Measurements from ENCODE around the gene TPRG1. TPM values are rescaled to one million over a fixed set of nuclear protein-coding genes. Genes with fewer than 3 reads are reported as not detected.
A peak's percentile ranks its signal among the peaks of the same experiment; 100 is the strongest.

TPRG1 gene
- total RNA-seq, 1 experiment from 2014 or later = 1.0 TPM

DNA sequence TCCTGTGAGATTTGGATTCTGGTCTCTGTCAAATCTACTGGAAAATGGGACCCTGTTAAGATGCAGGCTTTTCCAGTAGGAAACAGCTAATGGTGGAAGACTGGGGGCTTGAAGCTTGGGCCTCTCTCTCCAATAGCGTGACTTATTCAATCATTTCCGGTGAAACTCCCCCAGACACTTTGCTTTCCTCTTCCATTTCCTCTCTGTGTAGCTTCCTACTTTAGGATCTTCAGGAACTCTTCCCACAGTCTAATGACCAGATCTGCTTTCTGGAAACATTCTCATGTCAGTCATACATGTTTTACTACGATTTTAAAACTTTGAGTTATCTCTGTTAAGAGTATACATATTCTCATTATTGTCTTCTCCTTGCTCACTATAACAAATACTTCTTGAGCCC, 28.0 kb upstream of the TPRG1 start:
- CTCF ChIA-PET = no interaction called here
- POLR2A ChIA-PET (ENCODE audit: low non-redundant PET) = interaction anchor here (0.6 kb wide), 2 partner anchors 182 to 246 kb away, joined by 3 to 4 read pairs; no protein-coding TSS in a partner anchor
- H3K36me3 ChIP-seq (ENCODE audit: insufficient read depth, low read length, poor library complexity, severe bottlenecking) = no peaks in the 10 kb centered on the region
- H3K9me3 ChIP-seq (ENCODE audit: low read depth, low read length, poor library complexity, severe bottlenecking) = no peaks in the 10 kb centered on the region
- no peaks in the 10 kb centered on the region for H3K27me3 ChIP-seq (replicated peaks; ENCODE audit: insufficient read depth, low read depth, low read length, poor library complexity)
- peaks cover 4% of the 10 kb centered on the region for H3K4me1 ChIP-seq (ENCODE audit: insufficient read depth, low read length, poor library complexity, severe bottlenecking)
- peak; percentile 38 for DNase-seq (ENCODE audit: low spot score)
- intact Hi-C loops (cut with micrococcal nuclease; ENCODE audit: unreplicated experiment) = no loop called here
- H3K4me3 ChIP-seq (ENCODE audit: low read depth, low read length, poor library complexity, severe bottlenecking) = no peak overlapping the region
- BruUV-seq (replicated peaks) = no TSS peak
- no peak overlapping the region for H3K27ac ChIP-seq (ENCODE audit: low read depth, low read length, poor library complexity, severe bottlenecking)
- TF ChIP-seq EZH2 (IDR thresholded peaks at IDR 0.05; ENCODE audit: borderline replicate concordance, low read depth, low read length, poor library complexity, severe bottlenecking) = no peak
- TF ChIP-seq, protein P1, sequence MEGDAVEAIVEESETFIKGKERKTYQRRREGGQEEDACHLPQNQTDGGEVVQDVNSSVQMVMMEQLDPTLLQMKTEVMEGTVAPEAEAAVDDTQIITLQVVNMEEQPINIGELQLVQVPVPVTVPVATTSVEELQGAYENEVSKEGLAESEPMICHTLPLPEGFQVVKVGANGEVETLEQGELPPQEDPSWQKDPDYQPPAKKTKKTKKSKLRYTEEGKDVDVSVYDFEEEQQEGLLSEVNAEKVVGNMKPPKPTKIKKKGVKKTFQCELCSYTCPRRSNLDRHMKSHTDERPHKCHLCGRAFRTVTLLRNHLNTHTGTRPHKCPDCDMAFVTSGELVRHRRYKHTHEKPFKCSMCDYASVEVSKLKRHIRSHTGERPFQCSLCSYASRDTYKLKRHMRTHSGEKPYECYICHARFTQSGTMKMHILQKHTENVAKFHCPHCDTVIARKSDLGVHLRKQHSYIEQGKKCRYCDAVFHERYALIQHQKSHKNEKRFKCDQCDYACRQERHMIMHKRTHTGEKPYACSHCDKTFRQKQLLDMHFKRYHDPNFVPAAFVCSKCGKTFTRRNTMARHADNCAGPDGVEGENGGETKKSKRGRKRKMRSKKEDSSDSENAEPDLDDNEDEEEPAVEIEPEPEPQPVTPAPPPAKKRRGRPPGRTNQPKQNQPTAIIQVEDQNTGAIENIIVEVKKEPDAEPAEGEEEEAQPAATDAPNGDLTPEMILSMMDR (conservative IDR thresholded peaks at IDR 0.05; ENCODE audit: low read depth, low read length) = no peak

DNA sequence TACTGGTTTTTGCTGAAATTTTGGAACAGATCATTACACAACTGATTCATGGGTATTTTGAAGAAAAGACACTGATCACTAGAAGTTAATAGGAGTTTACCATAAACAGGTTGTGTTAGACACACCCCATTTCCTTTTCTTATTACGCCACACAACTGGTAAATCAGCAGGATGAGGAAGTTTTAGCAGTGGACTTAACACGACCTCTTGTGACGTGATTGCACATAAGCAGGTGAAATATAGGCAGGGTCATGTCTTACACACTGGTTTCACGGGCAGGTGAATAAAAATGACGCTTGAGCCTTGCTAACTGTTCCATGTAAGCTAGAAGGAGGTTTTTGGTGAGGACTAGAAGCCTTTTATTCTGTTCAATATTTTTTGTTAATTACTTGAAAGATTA, 27.1 kb upstream of the TPRG1 start:
- CTCF ChIA-PET = no interaction called here
- peaks cover 4% of the 10 kb centered on the region for H3K4me1 ChIP-seq (ENCODE audit: insufficient read depth, low read length, poor library complexity, severe bottlenecking)
- no TSS peak for BruUV-seq (replicated peaks)
- no peaks in the 10 kb centered on the region for H3K9me3 ChIP-seq (ENCODE audit: low read depth, low read length, poor library complexity, severe bottlenecking)
- peak; percentile 15 for DNase-seq (ENCODE audit: low spot score)
- TF ChIP-seq, protein P1 (conservative IDR thresholded peaks at IDR 0.05; ENCODE audit: low read depth, low read length) = 0 out of 2 replicates have a peak, but pooled peaks have one; percentile 11
- TF ChIP-seq EZH2 (IDR thresholded peaks at IDR 0.05; ENCODE audit: borderline replicate concordance, low read depth, low read length, poor library complexity, severe bottlenecking) = no peak
- POLR2A ChIA-PET (ENCODE audit: low non-redundant PET) = no interaction called here
- H3K27ac ChIP-seq (ENCODE audit: low read depth, low read length, poor library complexity, severe bottlenecking) = no peak overlapping the region
- no peaks in the 10 kb centered on the region for H3K36me3 ChIP-seq (ENCODE audit: insufficient read depth, low read length, poor library complexity, severe bottlenecking)
- H3K4me3 ChIP-seq (ENCODE audit: low read depth, low read length, poor library complexity, severe bottlenecking) = no peak overlapping the region
- intact Hi-C loops (cut with micrococcal nuclease; ENCODE audit: unreplicated experiment) = loop anchor here (5.0 kb wide), 1 partner anchor 192 kb away; no protein-coding TSS in a partner anchor
- H3K27me3 ChIP-seq (replicated peaks; ENCODE audit: insufficient read depth, low read depth, low read length, poor library complexity) = no peaks in the 10 kb centered on the region

DNA sequence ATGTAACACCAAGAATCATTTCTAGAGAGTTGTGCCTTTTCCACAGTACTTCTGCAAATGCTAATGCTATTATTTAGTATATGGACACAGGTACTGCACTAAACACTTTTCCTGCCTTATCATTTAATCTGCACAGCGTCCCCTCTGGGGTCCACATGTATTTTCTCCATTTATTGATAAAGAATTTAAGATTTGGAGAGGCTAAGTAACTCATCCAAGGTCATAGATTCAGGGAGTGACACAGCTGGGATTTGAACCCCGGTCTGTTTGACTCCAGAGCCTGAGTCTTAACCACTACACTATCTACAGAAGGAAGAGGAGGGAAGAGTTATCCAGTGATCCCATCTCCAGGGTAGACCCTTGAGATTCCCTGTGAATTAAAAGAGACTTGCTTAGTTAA, 24.9 kb upstream of the TPRG1 start:
- DNase-seq (ENCODE audit: low spot score) = peak; percentile 42
- Histone ChIP-seq H3K4me1 (ENCODE audit: insufficient read depth, low read length, poor library complexity, severe bottlenecking) (peaks cover 4% of the 10 kb centered on the region), H3K36me3 (ENCODE audit: insufficient read depth, low read length, poor library complexity, severe bottlenecking) (no peaks in the 10 kb centered on the region), H3K4me3 (ENCODE audit: low read depth, low read length, poor library complexity, severe bottlenecking) (no peak overlapping the region), H3K9me3 (ENCODE audit: low read depth, low read length, poor library complexity, severe bottlenecking) (no peaks in the 10 kb centered on the region), H3K27ac (ENCODE audit: low read depth, low read length, poor library complexity, severe bottlenecking) (no peak overlapping the region), H3K27me3 (replicated peaks; ENCODE audit: insufficient read depth, low read depth, low read length, poor library complexity) (no peaks in the 10 kb centered on the region)
- intact Hi-C loops (cut with micrococcal nuclease; ENCODE audit: unreplicated experiment) = loop anchor here (5.0 kb wide), 1 partner anchor 195 kb away; no protein-coding TSS in a partner anchor
- TF ChIP-seq, protein P1 (conservative IDR thresholded peaks at IDR 0.05; ENCODE audit: low read depth, low read length) = no peak
- TF ChIP-seq EZH2 (IDR thresholded peaks at IDR 0.05; ENCODE audit: borderline replicate concordance, low read depth, low read length, poor library complexity, severe bottlenecking) = no peak
- POLR2A ChIA-PET (ENCODE audit: low non-redundant PET) = no interaction called here
- BruUV-seq (replicated peaks) = no TSS peak
- CTCF ChIA-PET = no interaction called here

All from A673 (cell line).